Keratinocyte (primary cell): Measurements from ENCODE around the gene TGIF1. TPM values are rescaled to one million over a fixed set of nuclear protein-coding genes. Genes with fewer than 3 reads are reported as not detected.
A peak's percentile ranks its signal among the peaks of the same experiment; 100 is the strongest.

ENCODE experiments used
- DNase-seq: peaks from one replicate; pipeline ENCODE4 v3.0.0-alpha.2; 2011; ENCODE audit warnings: low read depth, missing footprints, low spot score
- FAIRE-seq: peaks from 2 replicates; lab custom pipeline; 2011; peaks lifted over from hg19 to GRCh38; lab: Jason Lieb, UNC
- H2AFZ ChIP-seq: 2 replicates; pipeline ENCODE4 v1.6.0; 2012; ENCODE audit warnings: low read length, control low read depth, inconsistent platforms; ENCODE audit not compliant: control insufficient read depth
- H3K27ac ChIP-seq: 2 replicates; pipeline ENCODE4 v1.5.1; 2011; ENCODE audit warnings: low read length; ENCODE audit not compliant: control insufficient read depth, insufficient read depth
- H3K27me3 ChIP-seq: 3 replicates; pipeline ENCODE4 v1.6.0; 2011; ENCODE audit warnings: low read length; ENCODE audit not compliant: control insufficient read depth, insufficient read depth; ENCODE audit errors: extremely low read depth
- H3K36me3 ChIP-seq, 2 experiments: 2 replicates in 1 of 2; 3 replicates in 1 of 2; pipeline ENCODE4 v1.5.1; 2011; ENCODE audit warnings: low read length in 2 of 2, mild to moderate bottlenecking in 1 of 2; ENCODE audit not compliant: control insufficient read depth in 2 of 2, insufficient read depth in 2 of 2; ENCODE audit errors: extremely low read depth in 1 of 2
- H3K4me1 ChIP-seq: 3 replicates; pipeline ENCODE4 v1.5.1; 2011; ENCODE audit warnings: low read length; ENCODE audit not compliant: control insufficient read depth, insufficient read depth; ENCODE audit errors: extremely low read depth
- H3K4me2 ChIP-seq: 3 replicates; pipeline ENCODE4 v1.6.0; 2011; ENCODE audit warnings: low read depth, low read length; ENCODE audit not compliant: control insufficient read depth, insufficient read depth; ENCODE audit errors: extremely low read depth
- H3K4me3 ChIP-seq, 3 experiments: fragments of 200-600 bp in 1 of 3; sonication (generic) in 1 of 3; 2 replicates in 2 of 3; 3 replicates in 1 of 3; pipeline ENCODE4 v1.5.1; 2011 to 2016; ENCODE audit warnings: low read length in 3 of 3, mild to moderate bottlenecking in 3 of 3, control low read depth in 2 of 3, inconsistent platforms in 1 of 3, low read depth in 1 of 3, mixed read lengths in 1 of 3, mixed run types in 1 of 3, moderate library complexity in 1 of 3; ENCODE audit not compliant: control insufficient read depth in 2 of 3, insufficient read depth in 2 of 3; ENCODE audit errors: extremely low read depth in 1 of 3
- H3K79me2 ChIP-seq: 2 replicates; pipeline ENCODE4 v1.6.0; 2012; ENCODE audit warnings: low read length; ENCODE audit not compliant: control insufficient read depth, insufficient read depth
- H3K9ac ChIP-seq: 3 replicates; pipeline ENCODE4 v1.6.0; 2011; ENCODE audit warnings: low read length; ENCODE audit not compliant: control insufficient read depth, insufficient read depth; ENCODE audit errors: extremely low read depth
- H3K9me1 ChIP-seq: 3 replicates; pipeline ENCODE4 v1.6.0; 2011; ENCODE audit warnings: low read length; ENCODE audit not compliant: control insufficient read depth, insufficient read depth; ENCODE audit errors: extremely low read depth
- H3K9me3 ChIP-seq: 2 replicates; pipeline ENCODE4 v1.5.1; 2012; ENCODE audit warnings: low read depth, low read length; ENCODE audit not compliant: control insufficient read depth
- H4K20me1 ChIP-seq: 3 replicates; pipeline ENCODE4 v1.6.0; 2011; ENCODE audit warnings: low read length; ENCODE audit not compliant: control insufficient read depth, insufficient read depth; ENCODE audit errors: extremely low read depth
- EZH2 ChIP-seq: IDR thresholded peaks from one replicate; pipeline ENCODE4 v1.6.1; 2012; ENCODE audit warnings: inconsistent platforms, mild to moderate bottlenecking, low read length, moderate library complexity
- dilution Hi-C: fragments of 300-500 bp; cut with MboI; formaldehyde crosslinking; loops from one replicate; pipeline ENCODE4 v1.7.0; 2020; ENCODE audit warnings: low sequenced_read_pairs; ENCODE audit not compliant: extremely low pct_ligation_motif_present
- polyA plus RNA-seq, 5 experiments: library from polyadenylated mRNA; depleted of rRNA in 3 of 5; stranded (reverse) in 3 of 5; stranded (forward) in 1 of 5; unstranded in 1 of 5; fragments of >200 nt; gene quantifications; 1 replicate in 1 of 5; 2 replicates in 3 of 5; 3 replicates in 1 of 5; pipeline versions ENCODE4 v1.2.1 to v1.2.3, GENCODE V29; 2011 to 2012; ENCODE audit warnings: missing spikeins in 2 of 5, low read depth in 1 of 5, low replicate concordance in 1 of 5
- TF ChIP-seq, protein P1 (sequence below), 3 experiments: IDR thresholded peaks in 1 of 3; conservative IDR thresholded peaks in 1 of 3; optimal IDR thresholded peaks in 1 of 3; 2 replicates in 2 of 3; 3 replicates in 1 of 3; pipeline versions ENCODE3 to v1.5.1; 2011; ENCODE audit warnings: low read length in 3 of 3, mild to moderate bottlenecking in 3 of 3, moderate library complexity in 2 of 3, control low read depth in 1 of 3, inconsistent platforms in 1 of 3; ENCODE audit not compliant: insufficient read depth in 2 of 3; ENCODE audit errors: extremely low read depth in 1 of 3

TGIF1 gene
- polyA plus RNA-seq, 1 donor (not counting 4 experiments of a cell fraction or from before 2014, with no cell fraction given) = 115 TPM

- FAIRE-seq (peak; percentile 58), DNase-seq (no peak)
- Histone ChIP-seq H4K20me1 (peaks cover 25% of the 10 kb centered on the region), H2AFZ (no peak overlapping the region), H3K27ac (peak overlapping the region; percentile 99), H3K27me3 (no peaks in the 10 kb centered on the region), H3K79me2 (peaks cover 86% of the 10 kb centered on the region), H3K9me1 (no peaks in the 10 kb centered on the region), H3K36me3 (peaks cover 17 to 36% of the 10 kb centered on the region in 2 experiments), H3K4me1 (peaks cover 44% of the 10 kb centered on the region), H3K4me2 (peak overlapping the region; percentile 83), H3K9ac (peak overlapping the region; percentile 100), H3K9me3 (no peaks in the 10 kb centered on the region), H3K4me3 (peak overlapping the region; percentile 94 to 100 (median 95))
- no peak for TF ChIP-seq EZH2
- dilution Hi-C loops = loop anchor here (5.0 kb wide), 1 partner anchor 61 kb away; no protein-coding TSS in a partner anchor
These were observed 3.8 kb downstream of the TGIF1 start for GRCh38 chr18:3453540-3454364.

DNA sequence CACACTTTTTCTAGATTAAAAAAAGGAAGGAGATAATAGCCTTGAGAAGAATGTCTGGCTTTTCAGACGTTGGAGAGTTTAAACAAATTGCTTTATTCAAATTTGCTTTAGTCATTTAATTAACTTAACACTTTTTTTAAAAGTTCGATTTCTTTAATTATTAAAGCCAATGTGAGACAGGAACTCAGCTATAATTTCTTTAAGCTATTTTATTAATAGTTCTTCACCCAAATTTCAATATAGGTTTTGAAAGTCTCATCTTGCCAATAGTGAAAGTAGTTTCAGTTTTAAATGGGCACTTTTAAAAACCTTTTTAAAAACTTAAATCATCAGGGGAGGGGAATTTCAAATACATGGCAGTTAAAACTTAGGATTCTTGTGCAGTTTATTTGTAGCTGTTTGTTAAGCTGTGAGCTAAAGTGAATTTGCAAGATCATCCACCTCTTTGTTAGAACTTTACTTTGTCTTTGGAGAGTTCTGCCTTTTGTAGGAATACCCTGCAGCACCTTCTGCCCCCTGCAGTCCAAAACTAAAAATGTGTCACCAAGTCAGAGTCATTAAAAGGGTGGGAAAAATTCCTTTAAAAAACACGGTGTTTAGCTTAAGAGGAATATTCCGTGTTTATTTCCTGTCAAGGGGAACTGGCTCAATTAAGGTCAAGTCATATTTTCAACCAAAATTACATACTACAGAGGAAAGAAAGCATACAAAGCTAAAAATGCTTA lies 4.6 kb downstream of the TGIF1 start:
- H3K9ac ChIP-seq = peak overlapping the region; percentile 100
- dilution Hi-C loops = loop anchor here (5.0 kb wide), 1 partner anchor 62 kb away; no protein-coding TSS in a partner anchor
- FAIRE-seq = no peak
- H3K4me1 ChIP-seq = peaks cover 50% of the 10 kb centered on the region
- H3K4me2 ChIP-seq = peak overlapping the region; percentile 83
- peaks cover 92% of the 10 kb centered on the region for H3K79me2 ChIP-seq
- H2AFZ ChIP-seq = no peak overlapping the region
- TF ChIP-seq, protein P1, sequence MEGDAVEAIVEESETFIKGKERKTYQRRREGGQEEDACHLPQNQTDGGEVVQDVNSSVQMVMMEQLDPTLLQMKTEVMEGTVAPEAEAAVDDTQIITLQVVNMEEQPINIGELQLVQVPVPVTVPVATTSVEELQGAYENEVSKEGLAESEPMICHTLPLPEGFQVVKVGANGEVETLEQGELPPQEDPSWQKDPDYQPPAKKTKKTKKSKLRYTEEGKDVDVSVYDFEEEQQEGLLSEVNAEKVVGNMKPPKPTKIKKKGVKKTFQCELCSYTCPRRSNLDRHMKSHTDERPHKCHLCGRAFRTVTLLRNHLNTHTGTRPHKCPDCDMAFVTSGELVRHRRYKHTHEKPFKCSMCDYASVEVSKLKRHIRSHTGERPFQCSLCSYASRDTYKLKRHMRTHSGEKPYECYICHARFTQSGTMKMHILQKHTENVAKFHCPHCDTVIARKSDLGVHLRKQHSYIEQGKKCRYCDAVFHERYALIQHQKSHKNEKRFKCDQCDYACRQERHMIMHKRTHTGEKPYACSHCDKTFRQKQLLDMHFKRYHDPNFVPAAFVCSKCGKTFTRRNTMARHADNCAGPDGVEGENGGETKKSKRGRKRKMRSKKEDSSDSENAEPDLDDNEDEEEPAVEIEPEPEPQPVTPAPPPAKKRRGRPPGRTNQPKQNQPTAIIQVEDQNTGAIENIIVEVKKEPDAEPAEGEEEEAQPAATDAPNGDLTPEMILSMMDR (optimal IDR thresholded peaks at IDR 0.05 in 1 of 3, IDR thresholded peaks at IDR 0.05 in 1 of 3, conservative IDR thresholded peaks at IDR 0.05 in 1 of 3; ENCODE audit: extremely low read depth in 1 of 3, insufficient read depth in 2 of 3, low read length in 3 of 3) = peak; percentile 40 to 54 (median 42)
- TF ChIP-seq EZH2 = no peak
- no peaks in the 10 kb centered on the region for H3K9me3 ChIP-seq
- no peaks in the 10 kb centered on the region for H3K9me1 ChIP-seq
- peaks cover 20 to 42% of the 10 kb centered on the region in 2 experiments for H3K36me3 ChIP-seq
- H3K4me3 ChIP-seq = peak overlapping the region; percentile 94 to 100 (median 95)
- no peaks in the 10 kb centered on the region for H3K27me3 ChIP-seq
- peaks cover 29% of the 10 kb centered on the region for H4K20me1 ChIP-seq
- peak overlapping the region; percentile 99 for H3K27ac ChIP-seq
- DNase-seq = no peak
